Inflammatory macrophage (primary cell): ENCODE measurements around the gene ANO6.

Source experiments
- DNase-seq, 2 donors: peaks; one replicate each; pipeline ENCODE4 v3.0.0-alpha.2; 2020 to 2022

Gene ANO6

GRCh38 chr12:45475594-45475993, 259.7 kb downstream of the ANO6 start:
- no peak for DNase-seq

- DNase-seq = no peak
Measured at GRCh38 chr12:45477526-45477925, 261.6 kb downstream of the ANO6 start.

- DNase-seq = no peak
Measured at GRCh38 chr12:45478931-45479330, 263.0 kb downstream of the ANO6 start.

GRCh38 chr12:45481746-45482145, 265.9 kb downstream of the ANO6 start:
- DNase-seq = no peak

GRCh38 chr12:45483571-45483970, 267.7 kb downstream of the ANO6 start:
- no peak for DNase-seq
